Ishikawa (cell line): ENCODE measurements around the gene XDH.

Experiments
- CEBPB ChIP-seq: IDR thresholded peaks from 2 replicates; pipeline ENCODE4 v1.6.1; 2012
- CREB1 ChIP-seq: IDR thresholded peaks from 2 replicates; pipeline ENCODE4 v1.6.1; 2012; ENCODE audit warnings: low read depth
- EGR1 ChIP-seq: IDR thresholded peaks from 2 replicates; pipeline ENCODE4 v1.6.1; 2012
- EP300 ChIP-seq: IDR thresholded peaks from 2 replicates; pipeline ENCODE4 v1.6.1; 2012; ENCODE audit warnings: borderline replicate concordance
- FOXM1 ChIP-seq: IDR thresholded peaks from 2 replicates; pipeline ENCODE4 v1.6.1; 2012; ENCODE audit warnings: low read depth, borderline replicate concordance
- MAX ChIP-seq: IDR thresholded peaks from 2 replicates; pipeline ENCODE4 v1.6.1; 2012
- NFIC ChIP-seq: IDR thresholded peaks from 2 replicates; pipeline ENCODE4 v1.6.1; 2012
- RAD21 ChIP-seq: IDR thresholded peaks from 2 replicates; pipeline ENCODE4 v1.6.1; 2012; ENCODE audit warnings: low read depth
- REST ChIP-seq: IDR thresholded peaks from 2 replicates; pipeline ENCODE4 v1.6.1; 2012; ENCODE audit warnings: low read depth, mild to moderate bottlenecking
- TAF1 ChIP-seq: IDR thresholded peaks from 2 replicates; pipeline ENCODE4 v1.6.1; 2012; ENCODE audit warnings: low read depth, mild to moderate bottlenecking
- TCF12 ChIP-seq: IDR thresholded peaks from 2 replicates; pipeline ENCODE4 v1.6.1; 2012; ENCODE audit warnings: low read depth
- TEAD4 ChIP-seq: IDR thresholded peaks from 2 replicates; pipeline ENCODE4 v1.6.1; 2012
- USF1 ChIP-seq: IDR thresholded peaks from 2 replicates; pipeline ENCODE4 v1.6.1; 2012
- YY1 ChIP-seq: IDR thresholded peaks from 2 replicates; pipeline ENCODE4 v1.6.1; 2012; ENCODE audit warnings: low read depth
- ZBTB7A ChIP-seq: IDR thresholded peaks from 2 replicates; pipeline ENCODE4 v1.6.1; 2012; ENCODE audit warnings: low read depth

The XDH gene

GRCh38 chr2:31314761-31315160, 99.8 kb downstream of the XDH start:
- no peak for TF ChIP-seq TAF1
- no peak for TF ChIP-seq TEAD4
- TF ChIP-seq FOXM1, result no peak
- no peak for TF ChIP-seq EGR1
- no peak for TF ChIP-seq TCF12
- TF ChIP-seq EP300, result no peak
- no peak for TF ChIP-seq USF1
- no peak for TF ChIP-seq ZBTB7A
- no peak for TF ChIP-seq MAX
- TF ChIP-seq REST, result no peak
- no peak for TF ChIP-seq RAD21
- no peak for TF ChIP-seq NFIC
- no peak for TF ChIP-seq YY1
- TF ChIP-seq CEBPB, result no peak

- TF ChIP-seq EGR1 (no peak), CREB1 (no peak), USF1 (no peak), RAD21 (no peak), TAF1 (no peak), TCF12 (no peak), TEAD4 (no peak), REST (no peak), FOXM1 (no peak), CEBPB (no peak), YY1 (no peak), EP300 (no peak), NFIC (no peak), MAX (no peak), ZBTB7A (no peak)
Measured at GRCh38 chr2:31312898-31313297, 101.6 kb downstream of the XDH start.

- TF ChIP-seq ZBTB7A (no peak), YY1 (no peak), FOXM1 (no peak), EP300 (no peak), REST (no peak), TAF1 (no peak), TCF12 (no peak), TEAD4 (no peak), RAD21 (no peak), NFIC (no peak), MAX (no peak), CREB1 (no peak), EGR1 (no peak)
Measured at GRCh38 chr2:31304816-31305215, 109.7 kb downstream of the XDH start.

GRCh38 chr2:31302940-31303563, 111.5 kb downstream of the XDH start:
- no peak for TF ChIP-seq NFIC
- TF ChIP-seq FOXM1, result no peak
- no peak for TF ChIP-seq YY1
- TF ChIP-seq USF1, result no peak
- TF ChIP-seq CEBPB, result no peak
- TF ChIP-seq MAX, result no peak
- TF ChIP-seq CREB1, result no peak
- no peak for TF ChIP-seq TCF12
- no peak for TF ChIP-seq ZBTB7A
- no peak for TF ChIP-seq TEAD4
- TF ChIP-seq EGR1, result no peak
- no peak for TF ChIP-seq EP300
- TF ChIP-seq REST, result no peak
- no peak for TF ChIP-seq RAD21
- TF ChIP-seq TAF1, result no peak
